Caco-2 (cell line): ENCODE measurements around the gene GRID1. TPM values are rescaled to one million over a fixed set of nuclear protein-coding genes. Genes with fewer than 3 reads are reported as not detected.

ENCODE experiments used
- BruUV-seq: library from RNA; stranded (reverse); fragments of 400-500 nt; replicated peaks from 2 replicates; lab custom pipeline; 2021; lab: Mats Ljungman, UMichigan
- CTCF ChIA-PET: fragments of 300-600 bp; sonication (Branson Sonifier 250); formaldehyde crosslinking; loops from one replicate; lab custom pipeline; 2022; ENCODE audit warnings: antibody characterized with exemption; lab: Charles Lee
- POLR2A ChIA-PET: fragments of 300-600 bp; sonication (Branson Sonifier 250); formaldehyde crosslinking; loops from one replicate; lab custom pipeline; 2022; ENCODE audit warnings: antibody characterized with exemption; lab: Charles Lee
- DNase-seq, 2 experiments: peaks; one replicate each; pipeline versions ENCODE4 v3.0.0 to v3.0.0-alpha.2; 2020 to 2022
- H3K27me3 ChIP-seq: replicated peaks from 2 replicates; pipeline ENCODE4 v1.6.0; 2011; ENCODE audit warnings: low read length; ENCODE audit not compliant: control insufficient read depth, insufficient read depth
- H3K36me3 ChIP-seq: 2 replicates; pipeline ENCODE4 v1.5.1; 2011; ENCODE audit warnings: low read length; ENCODE audit not compliant: control insufficient read depth, insufficient read depth
- H3K4me1 ChIP-seq: fragments of 250-450 bp; sonication (Bioruptor Pico); 2 replicates; pipeline ENCODE4 v1.5.1; 2020; ENCODE audit warnings: mild to moderate bottlenecking
- H3K4me3 ChIP-seq: 2 replicates; pipeline ENCODE4 v1.5.1; 2011; ENCODE audit warnings: low read depth, mild to moderate bottlenecking, control low read depth, low read length
- H3K9me3 ChIP-seq: fragments of 250-450 bp; sonication (Bioruptor Pico); 2 replicates; pipeline ENCODE4 v1.5.1; 2020; ENCODE audit warnings: mild to moderate bottlenecking, moderate library complexity
- H3K27ac Mint-ChIP-seq: one replicate; pipeline ENCODE4 v1.8.0; 2022; ENCODE audit warnings: mixed read lengths; ENCODE audit not compliant: unreplicated experiment
- H3K27me3 Mint-ChIP-seq: one replicate; pipeline ENCODE4 v1.8.0; 2022; ENCODE audit warnings: mixed read lengths; ENCODE audit not compliant: insufficient read depth, unreplicated experiment
- H3K36me3 Mint-ChIP-seq: one replicate; pipeline ENCODE4 v1.8.0; 2022; ENCODE audit warnings: mild to moderate bottlenecking, mixed read lengths; ENCODE audit not compliant: insufficient read depth, unreplicated experiment
- H3K4me1 Mint-ChIP-seq: one replicate; pipeline ENCODE4 v1.8.0; 2022; ENCODE audit warnings: low read depth, mixed read lengths; ENCODE audit not compliant: unreplicated experiment
- H3K4me3 Mint-ChIP-seq: one replicate; pipeline ENCODE4 v1.8.0; 2022; ENCODE audit warnings: mild to moderate bottlenecking, moderate library complexity, mixed read lengths; ENCODE audit not compliant: unreplicated experiment
- H3K9me3 Mint-ChIP-seq: one replicate; pipeline ENCODE4 v1.8.0; 2022; ENCODE audit warnings: mixed read lengths; ENCODE audit not compliant: unreplicated experiment
- intact Hi-C: fragments of 100-400 bp; cut with micrococcal nuclease; formaldehyde crosslinking; loops from one replicate; pipeline ENCODE4 v1.10.0; 2022; ENCODE audit not compliant: unreplicated experiment
- total RNA-seq: library from RNA; stranded (reverse); gene quantifications from 2 replicates; pipeline ENCODE4 v1.2.3, GENCODE V29; 2022
- TF ChIP-seq, protein P1 (sequence below), 2 experiments: fragments of 200-600 bp in 1 of 2; IDR thresholded peaks; 1 replicate in 1 of 2; 2 replicates in 1 of 2; pipeline versions ENCODE4 v1.5.1 to v1.8.0; 2011 to 2022; ENCODE audit warnings: antibody characterized with exemption in 1 of 2, control low read depth in 1 of 2, inconsistent platforms in 1 of 2, low read depth in 1 of 2, low read length in 1 of 2, mild to moderate bottlenecking in 1 of 2, moderate library complexity in 1 of 2; ENCODE audit not compliant: insufficient read depth in 1 of 2, severe bottlenecking in 1 of 2, unreplicated experiment in 1 of 2

The GRID1 gene
- total RNA-seq, 1 experiment from 2014 or later, result 8.0 TPM

DNA sequence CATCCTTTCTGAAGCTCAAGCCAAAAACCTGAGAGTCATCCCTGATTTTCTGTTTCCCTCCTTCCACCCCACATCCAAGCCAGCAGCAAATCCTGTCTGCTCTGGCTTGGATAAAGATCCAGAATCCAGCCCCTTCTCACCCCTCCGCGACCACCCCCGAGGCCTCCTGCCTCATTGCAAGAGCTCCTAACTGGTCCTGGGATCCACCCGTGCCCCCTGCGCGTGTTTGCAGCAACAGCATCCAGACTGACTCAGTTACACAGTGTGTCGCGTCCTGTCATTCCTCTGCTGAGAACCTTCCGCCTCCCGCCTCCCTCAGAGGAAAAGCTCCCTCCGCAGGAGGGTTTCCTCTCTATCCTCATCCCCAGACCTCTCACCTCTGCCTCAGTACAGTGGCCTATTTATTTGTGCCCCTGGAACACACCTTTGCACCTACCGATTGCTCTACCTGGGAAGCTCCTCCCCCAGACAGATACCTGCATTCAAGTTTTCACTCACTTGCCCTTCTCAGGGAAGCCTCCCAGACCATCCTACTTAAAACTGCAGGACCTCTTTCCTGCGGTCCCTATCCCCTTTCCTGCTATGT, 21.6 kb upstream of the GRID1 start:
- ChIA-PET CTCF (interaction anchor here (0.7 kb wide), 1 partner anchor 84 kb away, joined by 6 read pairs; no protein-coding TSS in a partner anchor), POLR2A (no interaction called here)
- no peaks in the 10 kb centered on the region for H3K27me3 ChIP-seq
- H3K4me1 Mint-ChIP-seq, result peaks cover 6% of the 10 kb centered on the region
- TF ChIP-seq, protein P1, sequence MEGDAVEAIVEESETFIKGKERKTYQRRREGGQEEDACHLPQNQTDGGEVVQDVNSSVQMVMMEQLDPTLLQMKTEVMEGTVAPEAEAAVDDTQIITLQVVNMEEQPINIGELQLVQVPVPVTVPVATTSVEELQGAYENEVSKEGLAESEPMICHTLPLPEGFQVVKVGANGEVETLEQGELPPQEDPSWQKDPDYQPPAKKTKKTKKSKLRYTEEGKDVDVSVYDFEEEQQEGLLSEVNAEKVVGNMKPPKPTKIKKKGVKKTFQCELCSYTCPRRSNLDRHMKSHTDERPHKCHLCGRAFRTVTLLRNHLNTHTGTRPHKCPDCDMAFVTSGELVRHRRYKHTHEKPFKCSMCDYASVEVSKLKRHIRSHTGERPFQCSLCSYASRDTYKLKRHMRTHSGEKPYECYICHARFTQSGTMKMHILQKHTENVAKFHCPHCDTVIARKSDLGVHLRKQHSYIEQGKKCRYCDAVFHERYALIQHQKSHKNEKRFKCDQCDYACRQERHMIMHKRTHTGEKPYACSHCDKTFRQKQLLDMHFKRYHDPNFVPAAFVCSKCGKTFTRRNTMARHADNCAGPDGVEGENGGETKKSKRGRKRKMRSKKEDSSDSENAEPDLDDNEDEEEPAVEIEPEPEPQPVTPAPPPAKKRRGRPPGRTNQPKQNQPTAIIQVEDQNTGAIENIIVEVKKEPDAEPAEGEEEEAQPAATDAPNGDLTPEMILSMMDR (IDR thresholded peaks at IDR 0.05; ENCODE audit: insufficient read depth in 1 of 2, low read depth in 1 of 2, low read length in 1 of 2, severe bottlenecking in 1 of 2, unreplicated experiment in 1 of 2), result no peak
- H3K9me3 Mint-ChIP-seq, result no peaks in the 10 kb centered on the region
- H3K27me3 Mint-ChIP-seq, result peaks cover 17% of the 10 kb centered on the region
- no TSS peak for BruUV-seq
- H3K9me3 ChIP-seq, result no peaks in the 10 kb centered on the region
- intact Hi-C loops, result no loop called here
- no peak for DNase-seq
- H3K4me3 ChIP-seq, result no peak overlapping the region
- H3K4me1 ChIP-seq, result no peaks in the 10 kb centered on the region
- H3K27ac Mint-ChIP-seq, result no peak overlapping the region
- H3K36me3 Mint-ChIP-seq, result no peaks in the 10 kb centered on the region
- no peak overlapping the region for H3K4me3 Mint-ChIP-seq
- H3K36me3 ChIP-seq, result no peaks in the 10 kb centered on the region

DNA sequence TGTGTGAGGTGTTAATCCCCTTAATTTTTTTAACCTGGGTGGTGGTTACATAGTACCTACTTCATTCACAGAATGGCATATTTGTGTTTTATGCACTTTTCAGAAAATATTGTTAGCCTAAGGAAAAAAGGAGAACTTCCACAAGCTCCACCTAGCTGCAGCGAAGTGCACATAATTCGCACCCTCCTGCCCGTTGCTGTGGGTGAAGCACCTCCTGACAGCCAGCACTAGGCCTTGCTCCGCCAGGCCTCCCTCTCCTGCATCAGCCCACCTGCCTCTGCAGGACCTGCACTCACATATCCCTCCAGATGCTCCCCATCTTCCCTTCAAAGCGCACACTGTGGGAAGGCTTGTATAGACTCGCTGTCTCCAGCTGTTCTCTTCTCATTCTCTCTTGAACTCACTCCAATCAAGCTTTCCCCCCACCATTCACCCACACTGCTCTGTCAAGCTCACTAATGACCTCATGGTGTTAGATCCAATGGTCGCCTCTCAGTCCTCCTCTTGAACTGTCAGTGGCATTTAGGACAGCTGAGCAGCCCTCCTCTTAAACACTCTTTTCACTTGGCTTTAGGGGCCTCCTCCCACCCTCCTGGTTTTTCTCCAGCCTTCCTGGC, 20.7 kb upstream of the GRID1 start:
- Mint-ChIP-seq H3K4me1 (peaks cover 6% of the 10 kb centered on the region), H3K27ac (no peak overlapping the region), H3K36me3 (no peaks in the 10 kb centered on the region), H3K4me3 (no peak overlapping the region), H3K9me3 (no peaks in the 10 kb centered on the region), H3K27me3 (peaks cover 18% of the 10 kb centered on the region)
- Histone ChIP-seq H3K27me3 (no peaks in the 10 kb centered on the region), H3K4me3 (no peak overlapping the region), H3K4me1 (no peaks in the 10 kb centered on the region), H3K9me3 (no peaks in the 10 kb centered on the region), H3K36me3 (no peaks in the 10 kb centered on the region)
- no TSS peak for BruUV-seq
- no peak for DNase-seq
- POLR2A ChIA-PET, result no interaction called here
- intact Hi-C loops, result no loop called here
- CTCF ChIA-PET, result no interaction called here
- TF ChIP-seq, protein P1 (IDR thresholded peaks at IDR 0.05; ENCODE audit: insufficient read depth in 1 of 2, low read depth in 1 of 2, low read length in 1 of 2, severe bottlenecking in 1 of 2, unreplicated experiment in 1 of 2), result no peak

DNA sequence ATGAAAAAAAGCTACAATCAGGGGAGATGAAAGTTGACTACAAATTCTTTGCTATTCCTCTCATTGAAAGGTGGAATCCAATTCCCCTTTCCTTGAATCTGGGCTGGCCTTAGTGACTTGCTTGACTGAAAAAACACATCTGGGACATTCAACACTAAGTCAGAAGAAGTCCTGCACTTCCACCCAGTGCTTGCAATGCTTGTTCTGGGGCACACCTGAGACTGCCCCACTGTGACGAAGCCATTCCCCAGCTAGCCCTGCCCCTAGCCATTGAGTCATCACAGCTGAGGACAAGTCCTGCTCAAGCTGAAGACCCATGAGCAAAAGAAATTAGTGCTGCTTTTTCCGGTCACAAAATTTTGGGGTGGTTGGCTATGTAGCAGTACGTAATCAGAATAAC, 19.2 kb upstream of the GRID1 start:
- Mint-ChIP-seq H3K4me3 (no peak overlapping the region), H3K27ac (no peak overlapping the region), H3K4me1 (peaks cover 6% of the 10 kb centered on the region), H3K9me3 (no peaks in the 10 kb centered on the region), H3K36me3 (no peaks in the 10 kb centered on the region), H3K27me3 (peaks cover 26% of the 10 kb centered on the region)
- Histone ChIP-seq H3K36me3 (no peaks in the 10 kb centered on the region), H3K9me3 (no peaks in the 10 kb centered on the region), H3K4me1 (no peaks in the 10 kb centered on the region), H3K4me3 (no peak overlapping the region), H3K27me3 (no peaks in the 10 kb centered on the region)
- TF ChIP-seq, protein P1 (IDR thresholded peaks at IDR 0.05; ENCODE audit: insufficient read depth in 1 of 2, low read depth in 1 of 2, low read length in 1 of 2, severe bottlenecking in 1 of 2, unreplicated experiment in 1 of 2), result no peak
- no TSS peak for BruUV-seq
- POLR2A ChIA-PET, result no interaction called here
- CTCF ChIA-PET, result no interaction called here
- intact Hi-C loops, result no loop called here
- DNase-seq, result no peak
